ENCODE measurements around the gene MAGEA3.

DNA sequence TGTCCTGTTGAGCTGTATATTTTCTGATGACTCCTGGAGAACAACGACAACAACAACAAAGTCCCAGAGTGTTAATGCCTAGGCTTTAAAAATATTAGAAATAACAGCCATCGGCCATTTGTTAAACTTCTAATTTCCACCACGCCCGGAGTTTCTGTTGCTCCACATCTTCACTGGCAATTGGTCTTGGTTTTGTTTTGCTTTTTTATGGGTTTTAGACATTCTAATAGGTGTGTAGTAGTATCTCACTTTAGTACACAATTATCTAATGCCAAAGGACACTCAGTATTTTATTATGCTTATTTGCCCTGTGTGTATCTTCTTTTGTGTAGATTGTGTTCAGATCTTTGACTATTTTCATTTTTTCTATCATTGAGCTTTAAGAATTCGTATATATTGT is 40.0 kb downstream of the MAGEA3 start:
- TF ChIP-seq, protein P1, sequence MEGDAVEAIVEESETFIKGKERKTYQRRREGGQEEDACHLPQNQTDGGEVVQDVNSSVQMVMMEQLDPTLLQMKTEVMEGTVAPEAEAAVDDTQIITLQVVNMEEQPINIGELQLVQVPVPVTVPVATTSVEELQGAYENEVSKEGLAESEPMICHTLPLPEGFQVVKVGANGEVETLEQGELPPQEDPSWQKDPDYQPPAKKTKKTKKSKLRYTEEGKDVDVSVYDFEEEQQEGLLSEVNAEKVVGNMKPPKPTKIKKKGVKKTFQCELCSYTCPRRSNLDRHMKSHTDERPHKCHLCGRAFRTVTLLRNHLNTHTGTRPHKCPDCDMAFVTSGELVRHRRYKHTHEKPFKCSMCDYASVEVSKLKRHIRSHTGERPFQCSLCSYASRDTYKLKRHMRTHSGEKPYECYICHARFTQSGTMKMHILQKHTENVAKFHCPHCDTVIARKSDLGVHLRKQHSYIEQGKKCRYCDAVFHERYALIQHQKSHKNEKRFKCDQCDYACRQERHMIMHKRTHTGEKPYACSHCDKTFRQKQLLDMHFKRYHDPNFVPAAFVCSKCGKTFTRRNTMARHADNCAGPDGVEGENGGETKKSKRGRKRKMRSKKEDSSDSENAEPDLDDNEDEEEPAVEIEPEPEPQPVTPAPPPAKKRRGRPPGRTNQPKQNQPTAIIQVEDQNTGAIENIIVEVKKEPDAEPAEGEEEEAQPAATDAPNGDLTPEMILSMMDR (conservative IDR thresholded peaks at IDR 0.05; ENCODE audit: low read depth, low read length): no peak
- TF ChIP-seq EZH2 (IDR thresholded peaks at IDR 0.05; ENCODE audit: borderline replicate concordance, low read depth, low read length, poor library complexity, severe bottlenecking): no peak

Measured in A673 (cell line).